Epidermal melanocyte (primary cell): ENCODE data around the gene GNG3.
"Not testable (repeated sequence)": the region's sequence is repeated elsewhere in the genome, so short reads cannot be mapped to it uniquely, and the experiment has no call there.

Experiments
- DNase-seq: peaks from one replicate; pipeline ENCODE4 v3.0.0; 2011; ENCODE audit warnings: low spot score; ENCODE audit not compliant: insufficient read length

The GNG3 gene

GRCh38 chr11:62707277-62707861 lies at the start of gene GNG3, which contains the start of gene BSCL2:
TSS of gene GNG3 (plus strand) at chr11:62707676. CDS start at chr11:62708296, 620 bp downstream.
TSS of gene BSCL2 (minus strand) at chr11:62707424. CDS start at chr11:62707195, 229 bp downstream.
- no peak for DNase-seq

GRCh38 chr11:62664405-62665074 lies 42.9 kb upstream of the GNG3 start:
- DNase-seq: no peak

- peak; percentile 96 for DNase-seq
Observed at GRCh38 chr11:62665075-62665598, 42.3 kb upstream of the GNG3 start, which contains the start of the genes C11orf98 and CSKMT. TSS of gene C11orf98 (minus strand) at chr11:62665210. CDS start at chr11:62665169, 41 bp downstream. TSS of gene CSKMT (plus strand) at chr11:62665312. CDS start at chr11:62665880, 568 bp downstream.

GRCh38 chr11:62665599-62666258 lies 41.7 kb upstream of the GNG3 start:
- no peak for DNase-seq

GRCh38 chr11:62666259-62666926 lies 41.1 kb upstream of the GNG3 start:
- no peak for DNase-seq

- no peak for DNase-seq
Observed at GRCh38 chr11:62667460-62667859, 40.0 kb upstream of the GNG3 start.

- no peak for DNase-seq
Observed at GRCh38 chr11:62669420-62670161, 37.9 kb upstream of the GNG3 start.

- DNase-seq: no peak
Observed at GRCh38 chr11:62671236-62671607, 36.3 kb upstream of the GNG3 start.

- DNase-seq: peak; percentile 77
Observed at GRCh38 chr11:62671608-62672389, 35.7 kb upstream of the GNG3 start, which contains the start of the genes LBHD1 and UQCC3. TSS of gene LBHD1 (minus strand) at chr11:62672267. CDS start at chr11:62670031, 2,236 bp downstream. TSS of gene UQCC3 (plus strand) at chr11:62671673. CDS start at chr11:62671746, 73 bp downstream.

- DNase-seq: no peak
Observed at GRCh38 chr11:62673196-62673525, 34.3 kb upstream of the GNG3 start.

- DNase-seq: not testable (repeated sequence)
Observed at GRCh38 chr11:62675415-62675814, 32.1 kb upstream of the GNG3 start.

GRCh38 chr11:62676698-62677097 lies 30.8 kb upstream of the GNG3 start:
- no peak for DNase-seq

- DNase-seq: no peak
Observed at GRCh38 chr11:62677156-62677555, 30.3 kb upstream of the GNG3 start.

GRCh38 chr11:62677714-62678113 lies 29.8 kb upstream of the GNG3 start:
- no peak for DNase-seq

GRCh38 chr11:62678433-62678769 lies 29.1 kb upstream of the GNG3 start:
- no peak for DNase-seq

GRCh38 chr11:62678770-62679696 lies 28.4 kb upstream of the GNG3 start, which contains the start of gene UBXN1:
TSS of gene UBXN1 (minus strand) at chr11:62679073. CDS start at chr11:62678923, 150 bp downstream.
- DNase-seq: peak; percentile 94

- DNase-seq: peak; percentile 82
Observed at GRCh38 chr11:62680825-62681240, 26.6 kb upstream of the GNG3 start.

- DNase-seq: no peak
Observed at GRCh38 chr11:62682518-62682917, 25.0 kb upstream of the GNG3 start.
